ENCODE measurements around the gene MFN2. TPM values are rescaled to one million over a fixed set of nuclear protein-coding genes. Genes with fewer than 3 reads are reported as not detected.

The MFN2 gene
- total and polyA plus RNA-seq, 2 of the 8 experiments (the other 6 are each of a cell fraction or from before 2014, with no cell fraction given), result 34.0 to 62.5 TPM

DNA sequence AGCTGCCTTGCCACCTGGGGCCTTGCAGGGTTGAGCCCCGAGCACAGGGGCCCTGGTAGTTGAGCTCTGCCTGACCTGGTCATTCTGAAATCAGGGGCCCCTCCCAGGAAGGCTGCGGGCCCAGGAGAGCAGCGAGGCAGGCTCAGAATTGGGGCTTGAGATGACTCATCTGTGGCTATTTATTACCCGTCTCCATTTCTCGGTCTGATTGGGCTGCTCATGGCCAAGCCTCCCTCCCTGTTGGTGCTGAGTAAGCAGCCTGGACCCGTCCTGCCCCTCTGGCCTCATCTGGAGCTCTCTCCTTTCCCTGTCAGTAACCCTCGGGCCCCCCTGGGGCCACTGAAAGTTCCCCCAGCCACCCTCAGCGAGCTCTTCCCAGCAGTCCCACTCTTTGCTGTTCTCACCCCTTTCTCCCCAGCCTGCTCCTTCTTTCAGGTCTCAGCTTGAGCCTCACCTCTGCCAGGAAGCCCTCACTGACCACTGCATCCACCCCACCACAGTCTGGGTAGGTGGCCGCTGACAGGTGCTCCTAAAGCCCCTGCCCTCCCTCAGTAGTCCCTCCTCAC lies 71.8 kb downstream of the MFN2 start (continued):
- TF ChIP-seq, protein P1, sequence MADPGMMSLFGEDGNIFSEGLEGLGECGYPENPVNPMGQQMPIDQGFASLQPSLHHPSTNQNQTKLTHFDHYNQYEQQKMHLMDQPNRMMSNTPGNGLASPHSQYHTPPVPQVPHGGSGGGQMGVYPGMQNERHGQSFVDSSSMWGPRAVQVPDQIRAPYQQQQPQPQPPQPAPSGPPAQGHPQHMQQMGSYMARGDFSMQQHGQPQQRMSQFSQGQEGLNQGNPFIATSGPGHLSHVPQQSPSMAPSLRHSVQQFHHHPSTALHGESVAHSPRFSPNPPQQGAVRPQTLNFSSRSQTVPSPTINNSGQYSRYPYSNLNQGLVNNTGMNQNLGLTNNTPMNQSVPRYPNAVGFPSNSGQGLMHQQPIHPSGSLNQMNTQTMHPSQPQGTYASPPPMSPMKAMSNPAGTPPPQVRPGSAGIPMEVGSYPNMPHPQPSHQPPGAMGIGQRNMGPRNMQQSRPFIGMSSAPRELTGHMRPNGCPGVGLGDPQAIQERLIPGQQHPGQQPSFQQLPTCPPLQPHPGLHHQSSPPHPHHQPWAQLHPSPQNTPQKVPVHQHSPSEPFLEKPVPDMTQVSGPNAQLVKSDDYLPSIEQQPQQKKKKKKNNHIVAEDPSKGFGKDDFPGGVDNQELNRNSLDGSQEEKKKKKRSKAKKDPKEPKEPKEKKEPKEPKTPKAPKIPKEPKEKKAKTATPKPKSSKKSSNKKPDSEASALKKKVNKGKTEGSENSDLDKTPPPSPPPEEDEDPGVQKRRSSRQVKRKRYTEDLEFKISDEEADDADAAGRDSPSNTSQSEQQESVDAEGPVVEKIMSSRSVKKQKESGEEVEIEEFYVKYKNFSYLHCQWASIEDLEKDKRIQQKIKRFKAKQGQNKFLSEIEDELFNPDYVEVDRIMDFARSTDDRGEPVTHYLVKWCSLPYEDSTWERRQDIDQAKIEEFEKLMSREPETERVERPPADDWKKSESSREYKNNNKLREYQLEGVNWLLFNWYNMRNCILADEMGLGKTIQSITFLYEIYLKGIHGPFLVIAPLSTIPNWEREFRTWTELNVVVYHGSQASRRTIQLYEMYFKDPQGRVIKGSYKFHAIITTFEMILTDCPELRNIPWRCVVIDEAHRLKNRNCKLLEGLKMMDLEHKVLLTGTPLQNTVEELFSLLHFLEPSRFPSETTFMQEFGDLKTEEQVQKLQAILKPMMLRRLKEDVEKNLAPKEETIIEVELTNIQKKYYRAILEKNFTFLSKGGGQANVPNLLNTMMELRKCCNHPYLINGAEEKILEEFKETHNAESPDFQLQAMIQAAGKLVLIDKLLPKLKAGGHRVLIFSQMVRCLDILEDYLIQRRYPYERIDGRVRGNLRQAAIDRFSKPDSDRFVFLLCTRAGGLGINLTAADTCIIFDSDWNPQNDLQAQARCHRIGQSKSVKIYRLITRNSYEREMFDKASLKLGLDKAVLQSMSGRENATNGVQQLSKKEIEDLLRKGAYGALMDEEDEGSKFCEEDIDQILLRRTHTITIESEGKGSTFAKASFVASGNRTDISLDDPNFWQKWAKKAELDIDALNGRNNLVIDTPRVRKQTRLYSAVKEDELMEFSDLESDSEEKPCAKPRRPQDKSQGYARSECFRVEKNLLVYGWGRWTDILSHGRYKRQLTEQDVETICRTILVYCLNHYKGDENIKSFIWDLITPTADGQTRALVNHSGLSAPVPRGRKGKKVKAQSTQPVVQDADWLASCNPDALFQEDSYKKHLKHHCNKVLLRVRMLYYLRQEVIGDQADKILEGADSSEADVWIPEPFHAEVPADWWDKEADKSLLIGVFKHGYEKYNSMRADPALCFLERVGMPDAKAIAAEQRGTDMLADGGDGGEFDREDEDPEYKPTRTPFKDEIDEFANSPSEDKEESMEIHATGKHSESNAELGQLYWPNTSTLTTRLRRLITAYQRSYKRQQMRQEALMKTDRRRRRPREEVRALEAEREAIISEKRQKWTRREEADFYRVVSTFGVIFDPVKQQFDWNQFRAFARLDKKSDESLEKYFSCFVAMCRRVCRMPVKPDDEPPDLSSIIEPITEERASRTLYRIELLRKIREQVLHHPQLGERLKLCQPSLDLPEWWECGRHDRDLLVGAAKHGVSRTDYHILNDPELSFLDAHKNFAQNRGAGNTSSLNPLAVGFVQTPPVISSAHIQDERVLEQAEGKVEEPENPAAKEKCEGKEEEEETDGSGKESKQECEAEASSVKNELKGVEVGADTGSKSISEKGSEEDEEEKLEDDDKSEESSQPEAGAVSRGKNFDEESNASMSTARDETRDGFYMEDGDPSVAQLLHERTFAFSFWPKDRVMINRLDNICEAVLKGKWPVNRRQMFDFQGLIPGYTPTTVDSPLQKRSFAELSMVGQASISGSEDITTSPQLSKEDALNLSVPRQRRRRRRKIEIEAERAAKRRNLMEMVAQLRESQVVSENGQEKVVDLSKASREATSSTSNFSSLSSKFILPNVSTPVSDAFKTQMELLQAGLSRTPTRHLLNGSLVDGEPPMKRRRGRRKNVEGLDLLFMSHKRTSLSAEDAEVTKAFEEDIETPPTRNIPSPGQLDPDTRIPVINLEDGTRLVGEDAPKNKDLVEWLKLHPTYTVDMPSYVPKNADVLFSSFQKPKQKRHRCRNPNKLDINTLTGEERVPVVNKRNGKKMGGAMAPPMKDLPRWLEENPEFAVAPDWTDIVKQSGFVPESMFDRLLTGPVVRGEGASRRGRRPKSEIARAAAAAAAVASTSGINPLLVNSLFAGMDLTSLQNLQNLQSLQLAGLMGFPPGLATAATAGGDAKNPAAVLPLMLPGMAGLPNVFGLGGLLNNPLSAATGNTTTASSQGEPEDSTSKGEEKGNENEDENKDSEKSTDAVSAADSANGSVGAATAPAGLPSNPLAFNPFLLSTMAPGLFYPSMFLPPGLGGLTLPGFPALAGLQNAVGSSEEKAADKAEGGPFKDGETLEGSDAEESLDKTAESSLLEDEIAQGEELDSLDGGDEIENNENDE (IDR thresholded peaks at IDR 0.05; ENCODE audit: insufficient replicate concordance, low read length), result no peak
- TF ChIP-seq, protein P2, sequence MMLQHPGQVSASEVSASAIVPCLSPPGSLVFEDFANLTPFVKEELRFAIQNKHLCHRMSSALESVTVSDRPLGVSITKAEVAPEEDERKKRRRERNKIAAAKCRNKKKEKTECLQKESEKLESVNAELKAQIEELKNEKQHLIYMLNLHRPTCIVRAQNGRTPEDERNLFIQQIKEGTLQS (IDR thresholded peaks at IDR 0.05; ENCODE audit: insufficient read depth, low read depth, low read length), result no peak

All from H1 (cell line).